HEK293 (cell line): ENCODE data around the gene SCAANT1.

Source experiments
- CTCF ChIA-PET: fragments of 350-600 bp; formaldehyde crosslinking; extraction: SDS; loops from one replicate; lab custom pipeline; 2021; ENCODE audit warnings: antibody characterized with exemption; lab: Yijun Ruan, JAX
- POLR2A ChIA-PET: fragments of 300-600 bp; formaldehyde crosslinking; extraction: SDS; loops from one replicate; lab custom pipeline; 2020; ENCODE audit warnings: antibody characterized with exemption, inconsistent platforms; lab: Yijun Ruan, JAX
- H3K27ac ChIP-seq: fragments of 200-500 bp; sonication (Bioruptor generic); 2 replicates; pipeline ENCODE4 v1.5.1; 2014; ENCODE audit warnings: low read depth, low read length, control low read depth, inconsistent platforms; ENCODE audit errors: extremely low read depth
- H3K36me3 ChIP-seq, 2 experiments: fragments of 200-500 bp in 1 of 2; sonication (Bioruptor generic) in 1 of 2; 1 replicate in 1 of 2; 2 replicates in 1 of 2; pipeline ENCODE4 v1.5.1; 2014 to 2017; ENCODE audit warnings: inconsistent platforms in 2 of 2, low read length in 2 of 2; ENCODE audit not compliant: control insufficient read depth in 2 of 2, insufficient read depth in 1 of 2
- H3K4me1 ChIP-seq: fragments of 200-500 bp; sonication (Bioruptor generic); 2 replicates; pipeline ENCODE4 v1.5.1; 2014; ENCODE audit warnings: mild to moderate bottlenecking, low read length, inconsistent platforms; ENCODE audit not compliant: control insufficient read depth, insufficient read depth
- H3K4me3 ChIP-seq: 2 replicates; pipeline ENCODE4 v1.5.1; 2011; ENCODE audit warnings: low read depth, mild to moderate bottlenecking, control low read depth, low read length, moderate library complexity
- H3K9me3 ChIP-seq: fragments of 200-500 bp; sonication (Bioruptor generic); 2 replicates; pipeline ENCODE4 v1.5.1; 2014; ENCODE audit warnings: low read depth, low read length, inconsistent platforms; ENCODE audit not compliant: control insufficient read depth, insufficient read depth
- HOXD13 ChIP-seq: sonication (generic); formaldehyde crosslinking; IDR thresholded peaks from 2 replicates; pipeline ENCODE4 v1.8.0; 2022; ENCODE audit warnings: missing genetic modification reagents, borderline replicate concordance
- KLF1 ChIP-seq: fragments of 450-650 bp; formaldehyde crosslinking; IDR thresholded peaks from 2 replicates; pipeline ENCODE4 v1.5.1; 2016; ENCODE audit warnings: missing biosample characterization, missing genetic modification characterization
- PRDM1 ChIP-seq: fragments of 450-650 bp; formaldehyde crosslinking; IDR thresholded peaks from 2 replicates; pipeline ENCODE4; 2016; ENCODE audit warnings: missing biosample characterization, missing genetic modification characterization
- REPIN1 ChIP-seq: fragments of 450-650 bp; formaldehyde crosslinking; IDR thresholded peaks from 2 replicates; pipeline ENCODE4 v1.5.1; 2017; ENCODE audit warnings: missing biosample characterization, missing genetic modification characterization, low read depth
- SCRT2 ChIP-seq: fragments of 450-650 bp; formaldehyde crosslinking; IDR thresholded peaks from 2 replicates; pipeline ENCODE4 v1.5.1; 2016; ENCODE audit warnings: missing biosample characterization, missing genetic modification characterization
- ZBTB44 ChIP-seq: fragments of 450-650 bp; IDR thresholded peaks from 2 replicates; pipeline ENCODE4 v1.5.1; 2018; ENCODE audit warnings: missing biosample characterization, mild to moderate bottlenecking, missing genetic modification characterization
- ZFP69B ChIP-seq: fragments of 450-650 bp; formaldehyde crosslinking; IDR thresholded peaks from 2 replicates; pipeline ENCODE4 v1.5.1; 2016; ENCODE audit warnings: missing biosample characterization, missing genetic modification characterization
- ZNF16 ChIP-seq: fragments of 450-650 bp; formaldehyde crosslinking; IDR thresholded peaks from 2 replicates; pipeline ENCODE4 v1.5.1; 2016; ENCODE audit warnings: low read depth, missing biosample characterization, missing genetic modification characterization
- ZNF18 ChIP-seq: fragments of 450-650 bp; formaldehyde crosslinking; IDR thresholded peaks from 2 replicates; pipeline ENCODE4 v1.5.1; 2016; ENCODE audit warnings: missing biosample characterization, missing genetic modification characterization
- ZNF26 ChIP-seq: fragments of 450-650 bp; formaldehyde crosslinking; IDR thresholded peaks from 2 replicates; pipeline ENCODE4 v1.5.1; 2016; ENCODE audit warnings: missing biosample characterization, missing genetic modification characterization
- ZNF366 ChIP-seq: fragments of 450-650 bp; formaldehyde crosslinking; conservative IDR thresholded peaks from 2 replicates; pipeline ENCODE4 v1.5.1; 2016; ENCODE audit warnings: missing biosample characterization, missing genetic modification characterization
- ZNF391 ChIP-seq: fragments of 450-650 bp; formaldehyde crosslinking; IDR thresholded peaks from 2 replicates; pipeline ENCODE4 v1.5.1; 2016; ENCODE audit warnings: low read depth, missing biosample characterization, missing genetic modification characterization, borderline replicate concordance
- ZNF416 ChIP-seq: fragments of 450-650 bp; formaldehyde crosslinking; IDR thresholded peaks from 2 replicates; pipeline ENCODE4 v1.5.1; 2016; ENCODE audit warnings: missing biosample characterization, missing genetic modification characterization
- ZNF48 ChIP-seq: fragments of 450-650 bp; formaldehyde crosslinking; IDR thresholded peaks from 2 replicates; pipeline ENCODE4 v1.5.1; 2016; ENCODE audit warnings: missing biosample characterization, missing genetic modification characterization
- ZNF514 ChIP-seq: fragments of 450-650 bp; formaldehyde crosslinking; IDR thresholded peaks from 2 replicates; pipeline ENCODE4 v1.5.1; 2016; ENCODE audit warnings: missing biosample characterization, missing genetic modification characterization
- ZNF548 ChIP-seq: fragments of 450-650 bp; formaldehyde crosslinking; IDR thresholded peaks from 2 replicates; pipeline ENCODE4 v1.5.1; 2016; ENCODE audit warnings: missing biosample characterization, missing genetic modification characterization
- ZNF561 ChIP-seq: fragments of 450-650 bp; IDR thresholded peaks from 2 replicates; pipeline ENCODE4 v1.5.1; 2018; ENCODE audit warnings: missing biosample characterization, missing genetic modification characterization, borderline replicate concordance
- ZNF596 ChIP-seq: fragments of 450-650 bp; IDR thresholded peaks from 2 replicates; pipeline ENCODE4 v1.5.0; 2018; ENCODE audit warnings: missing biosample characterization, mild to moderate bottlenecking, missing genetic modification characterization, moderate library complexity
- ZNF600 ChIP-seq: fragments of 450-650 bp; formaldehyde crosslinking; IDR thresholded peaks from 2 replicates; pipeline ENCODE4 v1.5.1; 2016; ENCODE audit warnings: missing biosample characterization, missing genetic modification characterization
- ZNF654 ChIP-seq: fragments of 450-650 bp; formaldehyde crosslinking; IDR thresholded peaks from 2 replicates; pipeline ENCODE4 v1.5.1; 2016; ENCODE audit warnings: low read depth, missing biosample characterization, missing genetic modification characterization
- ZNF692 ChIP-seq: fragments of 450-650 bp; formaldehyde crosslinking; IDR thresholded peaks from 2 replicates; pipeline ENCODE4 v1.5.1; 2016; ENCODE audit warnings: missing biosample characterization, missing genetic modification characterization
- ZNF707 ChIP-seq: fragments of 450-650 bp; formaldehyde crosslinking; IDR thresholded peaks from 2 replicates; pipeline ENCODE4 v1.5.1; 2016; ENCODE audit warnings: missing biosample characterization, missing genetic modification characterization
- ZNF785 ChIP-seq: fragments of 450-650 bp; formaldehyde crosslinking; IDR thresholded peaks from 2 replicates; pipeline ENCODE4 v1.5.1; 2016; ENCODE audit warnings: missing biosample characterization, missing genetic modification characterization
- ZSCAN5A ChIP-seq: fragments of 450-650 bp; formaldehyde crosslinking; IDR thresholded peaks from 2 replicates; pipeline ENCODE4 v1.5.1; 2016; ENCODE audit warnings: missing biosample characterization, missing genetic modification characterization

SCAANT1 gene

GRCh38 chr3:63895422-63896189 is 16.6 kb downstream of the SCAANT1 start:
- peak; percentile 92 for TF ChIP-seq ZNF596 (tag by site-specific recombination)
- peak; percentile 94 for TF ChIP-seq PRDM1 (tag by site-specific recombination)
- TF ChIP-seq ZNF514 (tag by site-specific recombination): no peak
- TF ChIP-seq ZNF366 (tag by site-specific recombination): peak; percentile 73
- TF ChIP-seq, all 188 proteins: peak for 3
- Histone ChIP-seq H3K4me3 (no peak overlapping the region), H3K36me3 (peaks cover 0 to 3% of the 10 kb centered on the region in 2 experiments; a peak in 2 of 3 replicates)

GRCh38 chr3:63892773-63893352 is 19.3 kb downstream of the SCAANT1 start:
- ChIA-PET CTCF (interaction anchor here (0.8 kb wide), 1 partner anchor 544 kb away, joined by 3 read pairs; no protein-coding TSS in a partner anchor), POLR2A (no interaction called here)
- Histone ChIP-seq H3K4me1 (no peaks in the 10 kb centered on the region; the same call in none of the 2 replicates), H3K27ac (no peak overlapping the region), H3K4me3 (no peak overlapping the region), H3K9me3 (no peaks in the 10 kb centered on the region), H3K36me3 (no peaks in the 10 kb centered on the region; a peak in 1 of 3 replicates)
- TF ChIP-seq KLF1: no peak
- TF ChIP-seq ZNF692 (tag by site-specific recombination): no peak
- TF ChIP-seq ZNF26 (tag by site-specific recombination): no peak
- no peak for TF ChIP-seq ZNF391 (tag by site-specific recombination)
- TF ChIP-seq ZNF785 (tag by site-specific recombination): no peak
- peak; percentile 97 for TF ChIP-seq SCRT2 (tag by site-specific recombination)
- no peak for TF ChIP-seq ZNF416 (tag by site-specific recombination)
- no peak for TF ChIP-seq ZSCAN5A (tag by site-specific recombination)
- no peak for TF ChIP-seq ZNF548 (tag by site-specific recombination)
- TF ChIP-seq ZNF707: no peak
- peak; percentile 70; the same call in 1 of the 2 replicates for TF ChIP-seq ZBTB44
- TF ChIP-seq ZNF654 (tag by site-specific recombination): no peak
- TF ChIP-seq HOXD13 (CRISPR knock-in tag): no peak
- TF ChIP-seq ZNF48 (tag by site-specific recombination): no peak
- peak; percentile 68; the same call in 1 of the 2 replicates for TF ChIP-seq ZNF18
- no peak for TF ChIP-seq ZFP69B (tag by site-specific recombination)
- TF ChIP-seq ZNF561 (tag by site-specific recombination): no peak
- no peak for TF ChIP-seq ZNF600 (tag by site-specific recombination)
- no peak for TF ChIP-seq REPIN1 (tag by site-specific recombination)
- TF ChIP-seq ZNF16 (tag by site-specific recombination): no peak

More at GRCh38 chr3:63895422-63896189, 16.6 kb downstream of the SCAANT1 start:
- H3K27ac ChIP-seq: no peak overlapping the region
- ChIA-PET CTCF (interaction anchor here (0.6 kb wide), 1 partner anchor 615 kb away, joined by 4 read pairs; no protein-coding TSS in a partner anchor), POLR2A (interaction anchor here (0.6 kb wide), 1 partner anchor 604 kb away, joined by 3 read pairs; no protein-coding TSS in a partner anchor)
- H3K4me1 ChIP-seq: no peaks in the 10 kb centered on the region; the same call in none of the 2 replicates
- H3K9me3 ChIP-seq: no peaks in the 10 kb centered on the region
